Activated CD8-positive, alpha-beta memory T cell treated with anti-CD3 and anti-CD28 coated beads, Interleukin-2, amount 50 U/mL, for 48 hours (primary cell): ENCODE measurements around the gene CD69.

Experiments used
- DNase-seq: peaks from one replicate; pipeline ENCODE4 v3.0.0-alpha.2; 2020

Gene CD69

DNA sequence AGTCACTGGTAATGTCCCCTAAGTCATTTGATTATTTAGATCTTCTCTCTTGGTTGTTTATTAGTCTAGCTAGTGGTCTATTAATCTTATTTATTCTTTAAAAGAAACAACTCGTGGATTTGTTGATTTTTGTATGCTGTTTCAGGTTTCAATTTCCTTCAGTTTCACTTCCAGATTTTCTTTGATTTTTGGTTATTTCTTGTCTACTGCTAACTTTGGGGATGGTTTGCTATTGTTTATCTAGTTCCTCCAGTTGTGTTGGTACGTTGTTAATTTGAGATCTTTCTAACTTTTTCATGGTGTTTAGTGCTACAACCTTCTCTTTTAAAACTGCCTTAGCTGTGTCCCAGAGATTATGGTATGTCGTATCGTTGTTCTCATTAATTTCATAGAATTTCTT lies 18.5 kb upstream of the CD69 start:
- DNase-seq = no peak

DNA sequence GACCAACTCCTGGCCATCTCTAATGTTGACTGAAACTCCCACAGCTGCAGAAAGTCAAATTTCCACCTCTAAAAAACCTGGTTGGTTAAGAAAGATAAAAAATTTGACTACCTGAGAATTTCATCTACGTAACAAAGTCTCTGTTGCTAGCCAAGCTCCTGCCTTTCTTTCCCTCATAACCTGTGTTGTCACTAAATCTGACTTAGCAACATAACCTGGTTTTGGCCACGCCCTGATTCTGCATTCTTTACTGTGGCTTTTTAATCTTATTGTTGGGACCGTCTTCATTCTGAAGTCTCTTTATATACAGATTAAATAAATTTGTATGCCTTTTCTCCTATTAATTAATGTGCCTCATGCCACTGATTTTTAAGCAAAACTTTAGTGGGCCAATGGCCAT lies 16.1 kb upstream of the CD69 start:
- DNase-seq = no peak

DNA sequence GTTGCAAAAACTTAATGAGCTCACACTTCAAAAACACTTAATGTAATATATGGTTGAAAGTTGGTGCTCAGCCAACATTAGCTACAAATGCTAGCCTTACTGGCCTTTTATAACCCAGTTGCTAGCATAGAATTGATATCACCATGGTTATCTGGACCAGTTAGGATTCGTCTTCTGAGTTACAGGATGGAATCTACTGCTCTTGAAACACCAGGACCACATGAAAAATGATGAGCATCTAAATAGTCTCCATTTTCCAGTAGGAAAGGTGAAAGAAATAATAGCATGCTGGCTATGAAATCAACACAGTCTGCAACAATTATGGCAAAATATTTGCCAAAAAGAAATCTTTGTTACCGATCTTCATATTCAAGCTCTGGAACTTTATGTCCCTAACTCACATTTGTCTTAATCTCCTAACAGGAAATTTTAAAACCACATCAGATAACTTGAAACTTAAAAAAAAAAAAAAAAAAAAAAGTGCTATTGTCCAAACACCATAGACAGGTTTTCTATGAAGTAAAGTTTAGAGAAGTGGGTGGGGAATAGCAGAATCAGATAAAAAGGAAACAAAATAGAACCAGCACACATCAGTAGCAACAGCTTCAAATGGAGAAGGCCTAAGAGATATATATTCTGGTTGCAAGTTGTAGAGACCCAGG lies 12.6 kb upstream of the CD69 start:
- DNase-seq = no peak

DNA sequence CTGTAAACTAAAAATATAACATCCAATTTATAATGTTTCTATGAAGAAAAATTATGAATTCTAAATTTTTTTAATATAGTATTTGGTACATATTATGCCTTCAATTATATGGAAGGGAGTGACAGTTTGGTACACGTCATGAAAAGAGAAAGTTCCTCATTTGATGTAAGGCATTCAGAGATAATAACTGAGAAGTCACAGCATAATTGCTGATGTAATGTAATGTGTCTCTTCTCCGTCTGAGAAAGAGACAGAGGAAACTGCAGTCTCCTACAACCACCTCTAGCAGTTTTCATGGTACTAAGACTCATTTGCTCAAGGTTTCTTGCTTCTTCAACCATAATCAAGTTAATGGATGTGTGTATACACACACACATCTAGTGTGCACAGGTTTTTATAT lies 2.3 kb upstream of the CD69 start:
- no peak for DNase-seq

DNA sequence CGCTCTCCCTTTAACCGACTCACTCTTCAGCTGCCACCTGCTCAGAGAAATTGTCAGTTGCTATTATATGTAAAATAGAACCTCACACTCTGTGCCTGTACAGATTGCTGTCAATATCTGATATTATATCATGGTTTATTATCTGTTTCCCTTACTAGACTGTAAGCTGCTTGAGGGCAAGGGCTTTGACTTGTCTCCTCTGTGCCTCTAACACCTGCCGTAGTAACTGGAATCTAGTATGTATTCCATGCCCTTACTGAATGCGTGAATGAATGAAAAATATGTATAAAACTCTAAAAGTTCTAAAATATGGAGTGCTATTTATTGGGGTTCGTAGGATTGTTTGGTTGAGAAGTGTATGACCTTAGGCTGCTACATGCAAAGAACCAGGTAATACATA lies 1.7 kb upstream of the CD69 start:
- no peak for DNase-seq

DNA sequence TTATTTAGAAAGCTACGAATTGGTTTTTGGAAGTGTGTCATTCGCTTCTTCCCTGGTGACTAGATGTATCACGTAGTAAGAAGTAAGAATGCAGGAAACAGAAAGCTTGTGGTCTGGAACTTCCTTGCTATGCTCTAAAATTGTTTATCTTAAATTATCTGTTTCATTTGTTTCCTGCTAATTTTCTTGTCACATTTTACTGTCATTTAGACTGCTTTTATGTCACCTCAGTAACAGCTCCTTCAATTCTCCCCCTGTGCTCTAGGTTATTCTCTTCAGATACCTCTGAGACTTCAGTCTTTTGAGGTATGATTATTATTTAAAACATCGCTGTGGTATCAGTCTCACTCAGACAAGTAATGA lies 699 bp upstream of the CD69 start:
- DNase-seq = no peak

DNA sequence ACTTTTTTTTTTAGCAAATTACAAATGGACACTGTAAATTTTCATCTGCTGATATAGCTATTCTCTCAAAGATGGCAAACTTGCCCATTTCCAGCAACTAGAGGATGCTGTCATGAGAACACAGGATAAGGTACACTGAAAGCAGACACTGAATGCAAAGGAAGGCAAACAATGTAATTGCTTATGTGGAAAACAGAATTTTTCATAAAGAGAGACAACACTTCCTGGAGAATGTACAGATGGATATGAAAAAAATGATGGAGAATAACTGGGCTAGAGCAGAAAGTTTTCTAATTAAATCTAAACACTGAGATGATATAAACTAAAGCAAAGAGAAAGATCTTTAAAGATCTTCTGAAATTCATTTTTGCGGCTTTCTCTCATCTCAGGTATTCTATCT lies 581 bp downstream of the CD69 start:
- no peak for DNase-seq

DNA sequence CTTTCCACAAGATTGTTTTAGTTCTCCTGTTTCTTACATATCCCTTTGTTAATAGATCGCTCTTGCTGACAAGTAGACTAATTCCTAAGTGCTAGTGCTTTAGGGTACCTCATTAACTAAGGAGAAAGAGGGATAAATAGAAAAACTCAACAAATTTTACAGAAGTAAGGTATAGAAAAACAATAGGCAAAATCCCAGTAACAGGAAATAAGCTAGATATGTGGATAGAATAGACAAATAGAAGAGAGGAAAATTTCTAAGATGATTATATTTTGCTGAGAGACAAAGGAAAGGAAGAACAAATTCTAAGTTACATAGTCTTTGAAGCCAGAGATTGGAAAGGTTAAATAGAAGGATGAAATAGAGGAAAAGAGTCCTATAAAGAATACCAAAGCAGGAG lies 1.0 kb downstream of the CD69 start:
- no peak for DNase-seq

DNA sequence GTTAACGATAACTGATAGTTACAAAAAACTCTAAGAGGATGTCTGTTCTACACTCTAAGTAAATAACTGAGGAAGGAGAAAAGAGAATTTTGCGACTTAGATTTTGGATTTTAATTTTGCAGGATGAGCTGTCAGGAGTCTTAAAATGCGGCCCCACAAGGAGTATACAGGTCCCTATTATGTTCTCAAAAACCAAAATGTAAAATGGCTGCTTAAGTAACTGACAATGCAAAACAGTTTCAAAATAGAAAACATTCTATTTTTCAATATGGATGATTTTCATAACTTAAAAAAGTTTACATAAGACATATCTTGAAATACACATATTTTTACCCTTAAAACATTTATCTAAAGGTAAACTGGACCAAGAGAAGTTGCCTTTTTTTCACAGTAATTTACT lies 2.6 kb downstream of the CD69 start:
- no peak for DNase-seq

DNA sequence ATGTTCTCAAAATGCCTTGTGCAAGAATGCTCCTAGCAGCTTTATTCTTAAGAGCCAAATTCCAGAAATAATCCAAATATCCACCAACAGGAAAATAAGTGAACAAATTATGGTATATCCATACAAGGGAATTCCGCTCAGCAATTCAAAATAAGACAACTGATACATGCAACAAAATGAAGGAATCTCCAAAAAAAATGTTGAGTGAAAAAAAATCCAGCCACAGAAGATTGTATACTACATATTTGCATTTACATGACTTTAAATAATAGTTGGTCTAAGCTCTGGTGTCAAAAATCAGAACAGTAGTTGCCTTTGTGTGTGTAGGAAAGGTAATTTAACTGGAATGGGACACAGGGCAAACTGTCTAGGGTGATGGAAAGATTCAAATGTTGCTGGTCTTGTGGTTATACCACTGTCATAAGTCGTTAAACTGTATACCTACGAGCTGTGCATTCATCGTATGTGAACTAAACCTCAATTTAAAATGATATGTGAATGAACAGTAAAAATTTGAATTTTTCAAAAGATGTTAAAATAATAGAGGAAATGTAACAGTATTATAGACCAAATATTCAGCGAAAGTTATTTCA lies 3.2 kb downstream of the CD69 start:
- DNase-seq = no peak

DNA sequence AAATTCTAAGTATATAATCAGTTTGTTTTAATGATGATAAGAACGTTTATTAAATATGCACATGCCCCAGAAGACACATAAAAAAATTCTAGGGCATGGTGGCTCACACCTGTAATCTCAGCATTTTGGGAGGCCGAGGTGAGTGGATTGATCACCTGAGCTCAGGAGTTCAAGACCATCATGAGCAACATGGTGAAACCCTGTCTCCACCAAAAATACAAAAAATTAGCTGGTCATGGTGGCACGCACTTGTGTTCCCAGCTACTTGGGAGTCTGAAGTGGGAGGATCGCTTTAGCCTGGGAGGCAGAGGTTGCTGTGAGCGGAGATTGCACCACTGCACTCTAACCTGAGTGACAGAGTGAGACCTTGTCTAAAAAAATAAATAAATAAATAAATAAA lies 4.0 kb downstream of the CD69 start:
- DNase-seq = no peak

DNA sequence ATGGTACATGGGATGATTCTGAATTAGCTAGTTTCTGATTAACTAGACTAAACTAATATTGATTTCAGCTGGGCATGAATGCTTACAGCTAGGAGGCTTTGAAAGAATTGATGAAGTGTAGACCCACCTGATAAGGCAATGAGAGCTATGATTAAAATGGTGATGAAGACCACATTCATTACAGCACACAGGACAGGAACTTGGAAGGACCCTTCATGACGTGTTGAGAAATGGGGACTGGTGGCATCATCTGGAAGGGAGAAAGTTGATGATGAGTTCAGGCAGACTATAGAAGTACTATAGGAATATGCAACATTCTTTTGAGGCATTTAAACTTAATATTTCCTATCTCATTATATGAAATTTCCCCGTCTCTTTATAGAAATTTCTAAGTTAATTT lies 4.5 kb downstream of the CD69 start:
- DNase-seq = no peak

DNA sequence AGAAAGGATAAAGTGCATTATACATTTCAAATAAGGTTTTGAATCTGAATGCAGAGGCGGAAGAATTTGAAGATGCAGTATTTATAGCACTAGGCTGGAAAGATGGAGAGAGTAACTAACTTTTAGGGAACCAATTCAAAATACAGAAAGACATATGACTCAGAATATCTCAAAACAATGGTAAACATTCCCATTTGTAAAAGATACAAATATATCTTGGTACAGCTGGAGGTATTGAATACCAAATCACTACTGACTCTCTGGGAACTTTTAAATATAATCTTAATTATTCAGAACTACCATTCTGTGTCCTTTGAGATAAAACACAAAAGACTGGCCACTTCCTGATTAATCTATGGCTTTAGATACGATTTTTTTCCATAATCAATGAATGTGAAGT lies 5.1 kb downstream of the CD69 start:
- no peak for DNase-seq

DNA sequence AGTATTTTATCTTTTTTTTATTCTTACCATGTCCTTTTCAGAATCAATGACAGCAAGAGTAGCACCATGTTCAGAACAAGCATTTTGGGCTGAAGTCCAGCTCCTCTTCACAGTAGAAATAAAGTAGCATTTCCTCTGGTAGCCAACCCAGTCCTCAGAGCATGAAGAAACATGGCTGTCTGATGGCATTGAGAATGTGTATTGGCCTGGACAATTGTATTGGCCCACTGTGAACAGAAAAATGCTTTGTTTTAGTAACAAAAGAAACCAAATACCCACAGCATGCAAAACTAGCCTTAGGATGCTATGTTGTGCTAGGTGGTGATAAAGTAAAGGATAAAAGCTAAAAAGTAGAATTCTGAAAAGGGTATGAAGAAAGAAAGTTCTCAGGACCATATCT lies 5.7 kb downstream of the CD69 start:
- no peak for DNase-seq

DNA sequence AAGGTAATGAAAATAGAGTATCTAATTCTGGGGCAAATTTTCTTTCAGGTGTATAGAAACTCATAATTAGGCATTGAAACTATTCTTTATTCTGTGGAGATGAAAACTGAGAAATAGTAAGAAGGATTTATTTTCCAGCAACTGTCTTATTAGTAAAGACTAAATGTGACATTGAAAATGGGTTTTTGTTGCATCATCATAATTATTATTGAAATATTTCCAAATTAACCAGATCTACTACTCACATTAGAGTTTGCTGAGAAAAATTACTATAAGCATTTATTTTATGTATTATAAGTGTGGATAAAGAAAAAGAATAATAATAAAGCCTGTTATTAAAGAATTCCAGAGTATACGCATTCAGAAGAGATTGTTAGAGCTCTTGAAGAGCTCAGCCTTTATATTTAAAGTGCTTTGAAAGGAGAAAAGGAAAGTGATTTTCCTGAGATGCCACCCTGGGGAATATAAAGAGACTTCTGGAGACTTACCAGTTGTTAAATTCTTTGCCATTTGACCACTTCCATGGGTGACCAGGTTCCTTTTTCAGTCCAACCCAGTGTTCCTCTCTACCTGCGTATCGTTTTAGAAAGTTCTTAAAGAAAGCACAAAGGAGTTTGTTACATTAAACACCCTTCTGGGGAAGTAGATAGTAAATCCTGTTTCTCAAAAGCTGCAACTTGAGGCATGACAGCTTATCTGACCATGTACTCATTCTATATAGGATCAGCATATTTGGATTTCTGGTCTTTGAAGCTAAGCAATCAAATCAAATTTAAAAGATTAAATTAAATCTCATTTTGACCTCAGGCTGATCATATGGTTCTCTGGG lies 6.4 kb downstream of the CD69 start:
- DNase-seq = no peak

DNA sequence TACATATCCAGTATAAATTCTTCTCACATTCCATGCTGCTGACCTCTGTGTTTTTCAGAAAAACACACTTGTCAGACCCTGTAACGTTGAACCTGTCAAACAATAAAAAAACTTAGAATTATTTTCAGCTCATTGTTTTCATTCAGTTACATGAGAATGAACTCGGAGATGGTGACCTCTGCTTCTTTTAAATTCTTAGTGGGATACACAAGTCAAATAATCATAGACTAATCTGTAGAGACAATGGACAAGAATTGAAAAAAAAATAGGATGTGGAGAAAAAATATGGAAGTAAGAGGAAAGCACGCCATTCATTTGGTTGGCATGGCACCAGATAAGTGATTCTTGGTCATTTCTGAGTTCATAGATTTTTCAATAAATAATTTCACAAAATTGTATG lies 7.2 kb downstream of the CD69 start:
- DNase-seq = no peak

DNA sequence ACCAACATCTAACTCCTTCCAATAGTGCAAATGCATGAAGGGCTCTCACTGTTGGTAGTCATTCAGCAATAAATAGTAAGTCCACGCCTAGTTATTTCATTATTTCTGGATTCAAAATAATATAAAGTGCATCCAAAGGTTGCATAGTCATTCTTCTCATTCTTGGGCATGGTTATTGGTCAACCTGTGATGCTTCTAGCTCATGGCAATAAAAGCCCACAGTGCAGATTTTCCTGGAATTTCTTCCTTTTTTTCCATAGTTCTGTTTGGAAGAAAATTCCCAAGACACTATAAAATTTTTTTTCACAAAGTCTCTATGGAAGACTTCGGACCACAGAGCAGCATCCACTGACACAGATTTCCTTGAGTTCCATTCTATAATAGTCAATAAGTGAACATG lies 7.6 kb downstream of the CD69 start:
- no peak for DNase-seq

DNA sequence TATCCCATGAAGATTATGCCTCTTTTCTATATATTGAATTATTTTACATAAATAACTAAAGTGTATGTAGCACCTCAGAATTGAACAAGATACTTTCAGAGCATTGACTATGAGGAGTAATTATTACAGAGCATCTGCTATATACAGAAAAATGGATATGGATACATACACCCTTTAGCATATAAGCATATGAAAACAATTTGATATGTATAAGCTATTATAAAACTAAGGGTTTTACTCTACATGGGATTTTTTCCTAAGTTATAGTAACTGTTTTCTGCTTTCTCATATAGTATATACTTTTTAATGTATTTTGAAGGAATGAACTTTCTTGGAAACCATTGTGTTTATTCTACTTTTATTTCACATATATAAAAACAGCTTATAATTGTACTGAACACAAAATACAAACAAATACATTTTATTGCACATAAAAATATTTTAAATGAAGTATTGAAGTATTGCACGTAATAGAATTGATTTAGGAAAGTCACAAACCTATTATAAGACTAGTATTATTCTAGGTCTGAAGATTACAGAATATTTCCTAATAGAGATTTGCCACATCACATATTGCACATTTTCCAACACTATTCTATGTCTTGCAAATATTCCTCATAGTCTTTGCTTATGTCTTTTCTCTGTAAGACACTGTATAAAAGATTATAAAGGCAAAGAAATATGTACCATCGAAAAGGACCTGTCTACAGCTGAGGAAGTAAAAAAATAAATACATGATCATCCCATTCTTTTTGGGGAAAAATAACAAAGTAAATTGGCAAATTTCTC lies 8.4 kb downstream of the CD69 start:
- no peak for DNase-seq

DNA sequence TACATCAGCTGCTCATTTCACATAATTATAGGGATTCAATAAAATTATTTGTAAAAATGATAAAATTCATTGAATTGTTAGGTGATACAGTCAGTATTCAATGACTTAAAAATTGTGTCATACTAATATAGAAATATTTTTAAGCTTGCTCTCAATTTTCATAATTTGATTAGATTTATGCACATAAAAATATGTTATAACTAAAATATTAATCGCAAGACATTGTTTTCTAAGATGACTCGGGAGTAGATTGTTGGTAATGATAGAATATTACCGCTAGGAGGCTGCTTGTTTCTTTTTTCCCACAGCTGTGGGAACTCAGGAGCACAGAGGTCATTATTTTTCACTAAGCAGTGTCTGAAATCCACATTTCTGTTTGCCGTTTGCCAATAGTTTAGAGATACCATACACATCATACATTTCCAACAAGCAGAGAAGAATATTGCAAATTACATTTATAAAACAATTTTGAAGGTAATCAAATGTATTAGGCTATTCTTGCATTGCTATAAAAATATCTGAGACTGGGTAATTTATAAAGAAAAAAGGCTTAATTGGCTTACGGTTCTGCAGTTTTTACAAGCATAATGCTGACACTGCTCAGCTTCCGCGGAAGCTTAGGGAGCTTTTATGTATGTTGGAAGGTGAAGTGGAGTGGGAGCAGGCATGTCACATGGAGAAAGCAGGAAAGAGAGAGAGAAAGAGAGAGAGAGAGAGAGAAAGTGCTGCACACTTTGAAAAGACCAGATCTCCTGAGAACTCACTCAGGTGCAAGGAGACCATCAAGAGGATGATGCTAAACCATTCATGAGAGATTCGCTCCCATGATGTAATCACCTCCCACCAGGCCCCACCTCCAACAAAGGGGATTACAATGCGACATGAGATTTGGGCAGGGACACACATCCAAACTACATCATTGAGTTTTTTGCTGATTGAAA lies 9.2 kb downstream of the CD69 start:
- DNase-seq = peak; percentile 71

DNA sequence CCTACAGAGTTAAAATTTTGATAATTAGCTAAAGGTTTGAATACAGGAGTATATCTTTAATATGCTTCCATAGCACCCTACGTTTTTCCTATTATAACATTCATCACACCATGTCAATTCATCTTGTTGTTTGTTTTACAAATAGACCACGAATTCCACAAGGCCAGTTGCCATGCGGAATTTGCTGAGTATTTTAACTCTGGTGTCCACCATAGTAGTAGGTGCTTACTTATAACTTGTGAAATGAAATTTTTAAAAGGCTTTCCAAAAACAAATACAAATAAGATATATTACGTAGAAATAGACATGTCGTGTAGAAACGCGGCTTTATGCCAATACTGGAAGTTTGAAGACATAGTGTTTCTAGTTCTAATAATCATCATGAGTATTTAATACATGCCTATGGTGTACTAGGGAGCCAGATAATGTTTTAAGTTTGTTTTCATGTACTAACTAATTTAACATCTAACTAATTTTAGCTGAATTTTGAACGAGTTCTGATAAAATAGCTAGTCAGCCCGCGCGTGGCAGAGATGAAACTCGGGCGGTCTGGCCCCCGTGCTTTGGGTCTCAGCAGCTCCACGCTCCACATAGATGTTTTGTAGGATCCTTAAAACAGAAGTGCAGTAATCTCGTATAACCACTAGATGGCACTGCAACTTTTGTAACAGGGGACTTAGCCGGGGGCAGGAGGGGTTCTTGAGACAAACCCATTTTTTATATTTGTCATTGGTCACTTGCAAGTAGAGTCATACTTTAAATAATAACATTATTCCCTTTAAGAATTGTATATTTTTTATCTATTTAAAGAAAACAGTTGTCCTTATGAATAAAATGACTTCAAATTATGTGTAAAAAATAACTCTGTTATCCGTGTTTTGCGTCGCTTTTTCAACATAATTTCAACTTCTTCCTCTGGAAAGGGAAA lies 10.2 kb downstream of the CD69 start:
- peak; percentile 72 for DNase-seq

DNA sequence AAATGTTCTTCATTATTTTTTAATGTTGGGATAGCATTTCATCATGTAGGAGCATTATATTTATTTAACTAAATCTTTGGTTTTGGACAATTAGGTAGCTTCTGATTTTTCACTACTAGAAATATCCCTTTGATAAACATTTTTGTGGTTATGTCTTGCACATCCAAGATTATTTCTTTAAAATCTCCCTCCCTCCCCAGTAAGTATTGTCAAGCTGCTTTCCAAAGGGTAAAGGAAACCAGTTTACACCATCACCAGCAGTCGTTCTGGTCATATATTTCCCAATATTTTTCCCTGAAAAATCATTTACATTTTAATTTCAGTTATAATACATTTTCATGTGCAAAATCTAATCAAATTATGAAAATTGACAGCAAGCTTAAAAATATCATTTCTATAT lies 11.1 kb downstream of the CD69 start:
- DNase-seq = no peak
